GM18507 (cell line): Measurements from ENCODE around the gene CENPS.

Experiments
- DNase-seq: peaks from one replicate; pipeline ENCODE4 v3.0.0; 2011; ENCODE audit warnings: low read depth; ENCODE audit not compliant: insufficient read length; ENCODE audit errors: extremely low spot score
- FAIRE-seq: peaks from 2 replicates; lab custom pipeline; 2011; peaks lifted over from hg19 to GRCh38; lab: Jason Lieb, UNC

Gene CENPS

DNA sequence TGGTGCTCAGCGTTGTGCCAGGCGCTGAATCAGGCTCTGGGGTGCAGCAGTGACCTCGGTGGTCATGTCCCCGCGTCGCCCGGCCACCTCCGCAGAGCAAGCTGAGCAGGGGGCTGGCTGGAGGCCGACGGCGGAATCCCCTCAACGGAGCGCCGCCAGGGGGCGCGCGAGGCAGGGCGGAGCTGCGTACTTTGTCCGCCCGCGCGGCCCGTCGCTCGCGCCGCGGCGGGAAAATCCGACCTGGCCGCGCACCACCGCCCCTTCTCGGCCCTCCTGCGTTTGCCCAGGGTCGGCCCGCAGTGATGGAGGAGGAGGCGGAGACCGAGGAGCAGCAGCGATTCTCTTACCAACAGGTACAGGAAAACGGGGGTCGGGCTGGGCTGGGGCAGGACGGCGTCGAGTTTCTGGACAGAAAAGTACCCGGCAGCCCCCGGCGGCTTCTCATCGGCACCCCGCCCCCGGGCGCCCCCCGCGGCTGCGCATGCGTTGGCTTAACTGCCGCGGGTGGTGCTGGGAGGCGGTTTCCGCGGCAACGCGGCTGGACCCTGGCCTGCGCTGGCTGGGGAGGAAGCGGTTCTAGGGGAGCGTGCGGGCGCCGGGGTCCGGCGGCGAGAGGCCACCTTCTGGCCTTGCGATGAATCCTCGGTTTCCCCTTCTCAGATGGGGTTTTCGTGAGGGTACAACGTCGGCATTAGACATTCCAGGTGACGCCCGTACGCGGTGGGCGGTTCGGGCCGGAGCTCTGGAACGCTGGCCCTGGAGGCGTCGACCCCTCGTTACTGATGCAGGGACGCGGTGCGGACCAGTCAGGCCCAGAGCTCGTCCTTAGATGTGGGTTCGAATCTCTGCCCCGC lies at the start of gene CENPS:
Gene CENPS, plus strand, starts transcription at position 218 of the 854 bp plus-strand sequence. Its CDS starts 85 bp downstream, at position 303.
- peak; percentile 59 for FAIRE-seq
- peak; percentile 96 for DNase-seq

DNA sequence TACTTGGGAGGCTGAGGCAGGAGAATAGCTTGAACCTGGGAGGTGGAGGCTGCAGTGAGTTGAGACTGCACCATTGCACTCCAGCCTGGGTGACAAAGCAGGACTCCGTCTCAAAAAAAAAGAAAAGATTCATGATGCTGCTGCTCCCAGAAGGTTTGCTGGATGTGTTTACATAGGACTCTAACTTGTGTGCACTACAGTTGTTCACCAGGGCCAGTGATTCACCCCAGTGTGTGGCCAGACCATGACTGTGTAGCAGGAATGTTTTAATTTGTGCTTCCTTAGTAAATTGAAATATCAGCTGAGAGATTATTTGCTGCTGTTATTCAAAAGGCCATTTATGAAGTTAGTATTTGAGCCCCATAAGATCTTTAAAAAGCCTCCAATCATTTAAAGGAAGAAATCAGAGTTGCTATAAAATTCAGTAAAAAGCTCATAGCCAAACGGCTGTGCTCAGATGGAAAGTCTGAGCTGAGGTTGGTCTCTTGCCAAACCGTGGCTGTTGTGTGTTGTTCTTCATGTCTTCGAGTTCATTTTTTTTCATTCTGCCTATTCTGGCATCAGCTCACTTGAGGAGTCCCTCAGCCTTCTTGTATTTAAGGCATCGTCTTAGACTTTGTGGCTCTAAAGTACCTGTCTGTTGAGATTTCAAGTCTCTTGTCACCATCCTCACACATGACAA lies 49.5 kb upstream of the CENPS start:
- FAIRE-seq (no peak), DNase-seq (no peak)

DNA sequence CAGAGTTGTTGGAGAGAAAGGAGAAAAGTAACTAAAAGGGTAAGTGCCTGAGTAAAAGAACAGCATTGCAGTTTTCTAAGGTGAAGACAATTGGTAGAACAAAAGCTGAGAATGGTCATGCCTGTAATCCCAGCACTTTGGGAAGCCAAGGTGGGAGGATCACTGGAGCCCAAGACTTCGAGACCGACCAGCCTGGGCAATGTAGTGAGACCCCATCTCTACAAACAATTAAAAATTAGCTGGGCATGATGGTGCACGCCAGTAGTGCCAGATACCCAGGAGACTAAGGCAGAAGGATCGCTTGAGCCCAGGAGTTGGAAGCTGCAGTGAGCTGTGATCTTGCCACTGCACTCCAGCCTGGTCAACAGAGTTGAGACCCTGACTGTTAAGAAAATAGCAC lies 46.6 kb upstream of the CENPS start:
- DNase-seq (no peak), FAIRE-seq (no peak)

GRCh38 chr1:10384219-10384618 lies 46.0 kb upstream of the CENPS start:
- FAIRE-seq (no peak), DNase-seq (no peak)

DNA sequence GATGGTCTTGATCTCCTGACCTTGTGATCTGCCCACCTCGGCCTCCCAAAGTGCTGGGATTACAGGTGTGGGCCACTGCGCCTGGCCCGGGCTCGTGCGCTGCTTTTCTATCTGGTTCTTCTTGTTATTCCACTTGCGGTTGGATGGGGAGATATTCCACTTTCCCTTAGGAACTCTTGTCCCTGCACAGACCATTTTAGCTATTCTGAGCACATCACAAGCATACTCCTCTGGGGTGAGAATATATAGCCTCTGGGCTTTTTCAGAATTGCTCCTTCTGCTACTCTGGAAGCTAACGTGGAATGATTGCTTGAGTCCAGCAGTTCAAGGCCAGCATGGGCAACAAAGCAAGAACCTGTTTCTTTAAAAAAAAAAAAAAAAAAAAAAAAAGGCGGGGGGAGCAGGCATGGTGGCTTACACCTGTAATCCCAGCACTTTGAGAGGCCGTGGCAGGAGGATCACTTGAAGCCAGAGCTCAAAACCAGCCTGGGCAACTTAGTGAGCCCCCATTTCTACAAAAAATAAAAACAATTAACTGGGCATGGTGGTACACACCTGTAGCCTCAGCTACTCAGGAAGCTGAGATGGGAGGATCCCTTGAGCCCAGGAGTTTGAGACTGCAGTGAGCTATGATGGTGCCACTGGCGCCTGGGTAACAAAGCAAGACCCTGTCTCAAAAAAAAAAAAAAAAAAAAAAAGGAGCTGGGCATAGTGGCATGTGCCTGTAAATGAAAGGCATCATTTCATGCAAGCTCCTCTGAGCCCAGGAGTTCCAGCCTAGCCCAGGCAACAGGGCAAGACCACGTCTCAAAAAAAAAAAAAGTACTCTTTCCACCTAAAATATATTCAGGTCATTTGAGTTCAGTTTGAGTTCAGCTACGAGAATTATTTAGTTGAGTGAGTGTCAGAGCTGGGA lies 43.2 kb upstream of the CENPS start:
- no peak for DNase-seq
- no peak for FAIRE-seq

DNA sequence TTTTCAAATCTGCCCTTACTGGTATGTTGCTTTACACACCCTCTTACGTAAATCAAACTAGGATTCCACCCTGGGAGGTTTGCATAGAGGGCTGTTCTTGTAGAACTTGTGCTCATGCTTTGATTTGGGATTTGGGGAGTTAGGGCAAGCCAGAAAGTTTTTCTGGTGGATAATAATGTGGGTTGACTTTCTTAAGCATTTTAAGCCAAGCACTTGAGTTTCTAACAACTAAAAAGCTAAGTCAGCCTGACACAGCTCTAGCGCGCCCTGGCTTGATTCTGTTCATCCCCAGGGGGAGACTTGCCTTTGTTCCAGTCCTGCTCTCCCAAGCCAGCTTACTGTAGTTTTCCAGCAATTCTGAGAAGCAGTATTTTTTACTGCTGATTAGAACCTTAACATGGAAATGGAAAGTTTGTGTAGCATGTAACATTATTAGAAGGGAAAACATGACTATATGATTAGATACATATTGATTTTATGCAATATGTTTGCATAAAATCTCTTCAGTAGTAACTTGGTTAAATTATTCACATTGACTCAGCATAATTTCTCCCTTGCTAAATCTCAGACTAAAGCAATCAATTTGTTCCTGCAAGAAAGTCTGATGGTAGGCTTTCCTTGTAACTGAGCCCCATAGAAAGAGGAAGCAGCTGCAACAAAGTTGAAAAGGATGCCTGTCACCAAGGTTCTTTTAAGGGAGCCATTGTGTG lies 42.4 kb upstream of the CENPS start:
- FAIRE-seq: no peak

GRCh38 chr1:10388387-10388715 lies 41.9 kb upstream of the CENPS start:
- DNase-seq (no peak), FAIRE-seq (no peak)

More for the DNA sequence above, 42.4 kb upstream of the CENPS start:
- DNase-seq: no peak

DNA sequence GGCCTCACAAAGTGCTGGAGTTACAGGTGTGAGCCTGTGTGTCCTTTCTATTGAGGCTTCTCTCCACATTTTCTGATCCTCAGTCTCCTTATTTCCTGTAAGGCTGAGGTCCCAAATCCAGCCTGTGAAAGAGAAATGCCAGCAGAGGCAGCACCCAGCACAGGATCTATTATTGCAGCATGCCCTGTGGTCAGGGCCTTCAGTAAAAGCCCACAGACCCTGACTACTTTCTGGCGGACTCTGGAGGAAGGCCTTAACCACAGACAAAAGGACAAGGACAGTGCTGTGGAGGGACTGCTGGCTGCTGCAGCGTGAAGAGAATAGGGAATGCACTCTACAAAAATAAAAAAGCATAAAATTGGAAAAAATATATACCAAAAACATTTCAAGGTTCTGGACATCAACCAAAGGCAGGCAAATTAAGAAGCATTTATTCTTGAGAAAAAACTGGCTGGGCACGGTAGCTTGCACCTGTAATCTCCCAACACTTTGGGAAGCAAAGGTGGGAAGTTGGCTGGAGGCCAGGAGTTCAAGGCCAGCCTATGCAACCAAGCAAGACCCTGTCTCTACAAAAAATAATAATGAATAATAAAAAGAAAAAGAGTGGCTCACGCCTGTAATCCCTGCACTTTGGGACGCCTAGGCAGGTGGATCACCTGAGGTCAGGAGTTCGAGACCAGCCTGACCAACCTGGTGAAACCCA lies 40.8 kb upstream of the CENPS start:
- FAIRE-seq (no peak), DNase-seq (no peak)

- no peak for DNase-seq
- FAIRE-seq: no peak
These were observed 33.4 kb upstream of the CENPS start for GRCh38 chr1:10396870-10397269.

DNA sequence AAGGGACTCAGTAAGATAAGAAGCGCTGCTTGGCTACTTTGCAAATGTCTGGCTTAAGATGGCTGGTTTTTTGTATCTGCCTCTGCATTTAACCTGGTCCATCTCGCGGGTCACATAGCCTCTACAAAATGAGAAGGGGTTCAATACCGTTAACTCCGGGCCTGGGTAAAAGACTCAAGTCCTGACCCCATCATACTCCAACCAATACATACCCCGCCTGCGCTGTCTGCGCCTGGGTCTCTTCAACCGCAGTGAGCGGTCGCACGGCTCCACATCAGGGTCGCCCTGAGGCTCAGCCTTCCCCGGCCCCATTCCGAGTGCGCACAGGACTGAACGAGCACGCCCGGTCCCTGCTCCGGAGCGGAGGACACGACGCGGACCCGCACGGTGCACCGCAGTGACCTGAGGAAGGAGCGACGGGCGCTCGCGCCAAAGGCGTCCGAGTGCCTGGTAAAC lies 31.9 kb upstream of the CENPS start:
- no peak for DNase-seq
- FAIRE-seq: no peak

DNA sequence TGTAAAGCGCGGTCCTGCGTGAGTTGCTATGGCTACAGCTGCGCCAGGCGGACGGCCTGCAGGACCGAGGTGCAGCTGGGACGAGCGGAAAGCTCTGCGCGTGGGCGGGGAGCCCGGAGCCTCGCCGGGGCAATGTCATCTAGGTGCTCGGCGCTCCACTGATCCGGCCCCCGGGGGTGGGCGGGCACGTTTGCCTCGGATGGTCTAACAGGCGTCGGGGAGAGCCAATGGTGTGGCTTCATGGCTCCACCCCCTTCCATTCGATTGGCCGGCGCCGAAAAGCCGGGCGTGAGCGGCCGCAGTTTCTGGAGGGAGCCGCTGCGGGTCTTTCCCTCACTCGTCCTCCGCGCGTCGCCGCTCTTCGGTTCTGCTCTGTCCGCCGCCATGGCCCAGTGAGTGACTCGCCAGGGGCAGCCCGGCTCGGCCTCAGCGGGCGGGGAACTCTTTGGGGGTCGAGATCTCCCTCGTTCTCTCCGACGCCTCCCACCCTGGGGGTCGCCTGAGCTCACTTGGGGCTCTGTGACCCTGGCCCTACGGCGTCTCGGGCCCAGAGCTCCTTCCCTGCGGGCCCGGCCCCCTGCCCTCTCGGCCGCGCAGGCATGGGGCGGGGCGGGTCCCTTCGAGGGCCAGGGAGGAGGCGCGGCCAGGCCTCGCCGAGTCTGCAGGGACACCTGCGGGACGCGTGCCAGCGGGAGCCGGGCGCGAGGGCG lies 31.3 kb upstream of the CENPS start, which contains the start of gene PGD:
Gene PGD, plus strand, starts transcription at position 331 of the 710 bp plus-strand sequence. Its CDS starts 54 bp downstream, at position 385.
- FAIRE-seq (peak; percentile 90), DNase-seq (peak; percentile 100)

DNA sequence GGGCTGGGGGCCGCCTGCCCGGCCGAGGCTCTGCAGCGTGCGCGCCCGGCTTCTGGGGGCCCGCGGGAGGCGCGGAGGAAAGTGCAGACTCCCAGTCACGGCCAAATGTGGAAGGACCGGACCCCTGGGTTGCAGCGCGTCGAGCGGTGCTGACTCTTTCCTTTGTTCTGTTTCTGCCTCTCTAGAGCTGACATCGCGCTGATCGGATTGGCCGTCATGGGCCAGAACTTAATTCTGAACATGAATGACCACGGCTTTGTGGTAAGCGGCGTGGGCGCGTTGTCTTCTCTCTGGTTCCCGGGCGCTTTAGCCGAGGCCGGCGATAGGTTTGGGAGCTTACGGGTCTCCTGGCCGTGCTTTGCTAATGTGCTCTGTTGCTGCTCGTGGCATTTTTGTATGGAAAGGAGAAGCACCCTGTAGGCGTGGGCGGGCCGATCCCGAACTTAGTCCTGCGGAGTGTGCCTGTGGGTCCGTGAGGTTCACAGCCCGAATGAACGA lies 30.7 kb upstream of the CENPS start:
- no peak for FAIRE-seq

GRCh38 chr1:10400013-10400412 lies 30.2 kb upstream of the CENPS start:
- no peak for FAIRE-seq
- DNase-seq: no peak

More for the DNA sequence above, 30.7 kb upstream of the CENPS start:
- no peak for DNase-seq

- DNase-seq: no peak
- no peak for FAIRE-seq
These were observed 29.0 kb upstream of the CENPS start for GRCh38 chr1:10401281-10401680.

DNA sequence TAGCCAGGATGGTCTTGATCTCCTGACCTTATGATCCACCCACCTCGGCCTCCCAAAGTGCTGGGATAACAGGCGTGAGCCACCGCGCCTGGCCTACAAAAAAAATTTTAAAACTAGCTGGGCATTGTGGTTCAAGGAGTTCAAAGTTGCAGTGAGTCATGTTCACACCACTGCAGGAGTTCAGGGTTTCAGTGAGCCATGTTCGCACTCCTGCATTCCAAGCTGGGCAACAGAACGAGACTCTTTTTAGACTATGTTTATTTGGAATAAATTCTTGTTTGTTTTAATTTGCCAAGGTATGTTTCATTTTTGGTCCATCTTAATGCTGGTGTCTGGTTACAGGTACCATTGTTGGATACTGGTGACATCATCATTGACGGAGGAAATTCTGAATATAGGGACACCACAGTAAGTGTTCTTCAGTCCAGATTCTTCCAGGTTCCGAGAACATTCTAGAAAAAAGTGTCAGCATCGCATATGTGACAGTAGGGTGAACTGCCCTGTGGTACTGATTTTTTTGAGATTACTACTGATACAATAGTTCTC lies 27.4 kb upstream of the CENPS start:
- FAIRE-seq (no peak), DNase-seq (no peak)

GRCh38 chr1:10407201-10407600 lies 23.0 kb upstream of the CENPS start:
- FAIRE-seq: no peak
- DNase-seq: no peak

- FAIRE-seq: no peak
- DNase-seq: no peak
These were observed 14.9 kb upstream of the CENPS start for GRCh38 chr1:10415211-10415930.
